Stimulated activated CD8-positive, alpha-beta memory T cell treated with anti-CD3 and anti-CD28 coated beads, Interleukin-15, amount 100 ng/mL, for 4 hours (primary cell): ENCODE results near the gene CPHXL2.
A peak's percentile ranks its signal among the peaks of the same experiment; 100 is the strongest.

Experiments
- DNase-seq, 2 donors: peaks; one replicate each; pipeline ENCODE4 v3.0.0-alpha.2; 2020; ENCODE audit warnings: low read depth in 2 of 2

The CPHXL2 gene

GRCh38 chr16:75644240-75645012, 32.4 kb downstream of the CPHXL2 start:
- DNase-seq = no peak

DNA sequence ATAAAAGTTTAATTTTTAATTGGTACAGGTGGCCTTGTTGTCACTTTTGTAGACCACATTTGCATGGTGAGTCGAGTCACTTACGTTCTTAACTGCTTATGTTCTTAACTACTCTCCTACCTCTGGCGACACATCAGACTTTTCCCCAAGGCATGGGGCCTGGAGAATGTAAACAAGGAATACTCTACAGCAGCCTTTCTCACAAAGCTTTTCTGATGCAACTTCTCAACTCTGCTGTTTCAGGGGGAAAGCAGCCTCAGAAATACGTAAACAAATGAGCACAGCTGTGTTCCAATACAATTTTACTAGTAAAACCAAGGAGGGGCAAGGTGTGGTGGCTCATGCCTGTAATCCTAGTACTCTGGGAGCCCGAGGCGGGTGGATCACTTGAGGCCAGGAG, 36.2 kb downstream of the CPHXL2 start:
- DNase-seq = no peak

GRCh38 chr16:75635036-75635435, 41.8 kb downstream of the CPHXL2 start:
- DNase-seq = no peak

DNA sequence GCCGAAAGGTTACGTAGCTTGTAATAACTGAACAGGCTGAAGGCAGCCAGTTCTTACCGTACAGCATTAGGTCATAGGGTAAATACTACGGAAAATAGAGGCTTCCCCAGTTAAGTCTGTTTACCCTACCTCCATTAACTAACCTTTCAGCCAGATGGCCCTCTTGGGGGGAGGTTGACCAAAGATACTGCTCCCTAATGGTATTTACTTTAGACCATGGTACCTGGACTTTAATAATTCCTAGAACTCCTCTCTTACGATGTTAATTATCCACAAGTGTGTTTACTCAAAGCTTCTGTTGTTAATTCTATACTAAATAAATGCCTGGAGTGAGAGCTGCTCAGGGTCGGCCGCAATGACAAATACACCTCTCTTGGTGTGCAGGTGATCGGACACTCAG, 44.0 kb downstream of the CPHXL2 start:
- no peak for DNase-seq

DNA sequence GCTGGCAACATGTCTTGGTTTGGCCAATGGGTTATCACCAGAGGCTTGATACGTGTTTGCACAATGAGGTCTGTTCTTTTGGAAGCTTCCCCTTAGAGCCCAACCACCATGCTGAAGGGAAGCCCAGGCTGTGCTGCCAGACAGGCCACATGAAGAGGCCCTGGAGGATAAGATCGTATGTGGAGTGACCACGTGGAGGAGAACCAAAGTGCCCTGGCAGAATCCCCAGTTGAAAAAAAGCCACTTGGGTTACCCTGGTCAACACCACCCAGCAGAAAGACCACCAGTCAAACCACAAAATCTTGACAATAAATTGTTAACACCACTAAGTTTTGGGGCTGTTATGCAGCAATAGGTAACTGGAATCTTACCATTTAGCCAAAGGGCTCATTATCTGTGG, 46.8 kb downstream of the CPHXL2 start:
- DNase-seq = no peak

DNA sequence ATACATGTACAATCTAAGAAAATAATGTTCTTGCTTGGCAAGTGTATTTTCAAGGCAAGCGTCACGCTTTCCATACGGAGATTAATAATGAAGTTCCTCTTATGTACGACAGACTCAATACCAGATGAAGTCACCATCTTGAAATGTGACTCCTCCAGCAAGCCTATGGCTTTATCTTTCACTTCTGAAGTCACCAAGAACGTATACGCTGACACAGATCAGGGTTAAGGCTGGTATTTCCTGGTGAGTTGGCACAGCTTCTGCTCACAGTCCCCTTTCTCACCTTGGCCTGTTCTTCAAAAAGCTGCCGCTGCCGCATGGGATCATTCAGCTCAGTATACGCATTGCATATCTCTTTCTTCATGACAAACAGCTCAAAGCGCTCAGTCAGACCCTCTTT, 47.7 kb downstream of the CPHXL2 start:
- DNase-seq = no peak

GRCh38 chr16:75628351-75628750, 48.5 kb downstream of the CPHXL2 start:
- DNase-seq = no peak

- no peak for DNase-seq
Measured at GRCh38 chr16:75627851-75628250, 49.0 kb downstream of the CPHXL2 start.

GRCh38 chr16:75626806-75627205, 50.0 kb downstream of the CPHXL2 start:
- DNase-seq = no peak

DNA sequence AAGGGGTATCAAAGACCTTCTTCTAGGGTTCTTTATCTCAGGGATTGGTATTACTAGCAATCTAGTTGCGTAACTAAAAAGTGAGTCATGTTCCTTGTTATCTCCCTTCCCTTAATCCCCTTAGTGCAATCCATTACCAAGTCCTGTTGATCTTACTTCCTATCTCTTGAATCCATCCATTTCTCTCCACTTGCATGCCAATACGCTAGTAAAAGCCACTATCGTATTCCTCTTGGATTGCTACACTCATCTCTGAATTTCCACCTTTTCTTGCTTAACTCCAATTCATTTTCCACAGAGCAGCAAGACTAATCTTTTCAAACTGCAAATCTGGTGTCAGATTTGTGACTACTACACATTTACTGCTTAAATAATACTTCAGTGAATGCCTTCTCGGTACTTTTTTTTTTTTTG, 51.9 kb downstream of the CPHXL2 start:
- DNase-seq = no peak

GRCh38 chr16:75622761-75623605, 53.8 kb downstream of the CPHXL2 start, which contains the start of gene ADAT1:
Gene ADAT1, minus strand, starts transcription at chr16:75623281. Its CDS starts 2,482 bp downstream, at chr16:75620799.
- DNase-seq = peak; percentile 93 to 95

- DNase-seq = no peak
Measured at GRCh38 chr16:75621170-75621477, 55.7 kb downstream of the CPHXL2 start.

- peak; percentile 18 to 29 for DNase-seq
Measured at GRCh38 chr16:75620326-75621169, 56.3 kb downstream of the CPHXL2 start.

GRCh38 chr16:75618780-75619179, 58.0 kb downstream of the CPHXL2 start:
- DNase-seq = no peak

DNA sequence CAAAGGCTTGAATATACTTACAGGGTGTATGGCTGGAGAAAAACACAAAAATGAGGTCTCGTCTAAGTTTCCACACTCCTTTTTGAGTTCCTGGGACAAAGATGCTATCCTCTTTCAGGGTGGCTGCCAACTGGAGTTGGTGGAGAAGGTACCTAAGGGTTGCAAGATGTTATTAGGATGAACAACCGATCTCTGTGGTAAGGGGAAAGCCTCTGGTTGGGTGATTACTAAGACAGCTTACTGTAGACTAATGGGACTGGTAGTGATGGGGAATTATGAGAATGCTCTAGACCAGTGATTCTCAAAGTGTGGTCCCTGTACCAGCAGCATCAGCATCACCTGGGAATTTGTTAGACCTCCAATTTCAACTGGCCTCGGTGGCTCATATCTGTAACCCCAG, 59.7 kb downstream of the CPHXL2 start:
- DNase-seq = no peak

DNA sequence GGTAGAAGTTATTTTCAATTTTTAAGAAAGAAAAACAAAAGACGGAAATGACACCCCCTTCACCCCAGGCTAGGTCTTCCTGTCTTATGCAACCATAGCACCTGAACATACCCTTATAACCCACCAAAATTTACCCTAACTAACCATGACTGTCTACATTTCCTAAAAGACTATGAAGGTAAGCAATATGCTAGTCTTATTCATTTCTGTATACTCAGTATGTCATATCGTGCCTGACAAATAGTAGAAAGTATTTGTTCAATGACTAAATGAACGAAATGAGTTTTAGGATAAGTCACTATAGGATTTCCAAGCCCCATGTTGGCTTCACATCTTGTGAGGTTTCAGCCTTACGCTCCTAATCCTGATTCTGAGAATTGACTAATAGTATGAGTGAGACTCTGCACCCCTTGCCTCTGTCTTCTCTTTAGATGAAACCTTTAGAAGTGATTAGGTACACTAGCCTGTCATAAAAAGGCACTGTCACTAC, 60.2 kb downstream of the CPHXL2 start:
- DNase-seq = no peak

- DNase-seq = no peak
Measured at GRCh38 chr16:75615619-75616018, 61.2 kb downstream of the CPHXL2 start.

GRCh38 chr16:75614066-75614897, 62.5 kb downstream of the CPHXL2 start:
- DNase-seq = no peak
